ENCODE results near the gene ZNHIT2.
"Not testable (repeated sequence)": the region's sequence is repeated elsewhere in the genome, so short reads cannot be mapped to it uniquely, and the experiment has no call there.

The ZNHIT2 gene

DNA sequence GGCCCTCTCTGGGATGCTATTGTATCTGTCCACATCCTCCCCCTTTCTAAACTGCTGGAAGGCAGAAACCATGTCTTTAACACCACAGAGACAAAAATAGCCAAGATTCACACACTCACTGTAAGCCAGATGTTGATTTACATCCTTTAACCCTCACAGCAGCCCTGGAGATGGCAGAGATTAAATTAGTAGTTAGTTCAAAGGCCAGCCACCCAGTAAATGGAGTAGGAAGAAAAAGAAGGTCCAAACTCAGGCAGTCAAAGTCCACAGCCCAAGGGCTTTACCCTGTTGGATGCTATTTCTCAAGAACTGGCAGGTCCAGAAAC is 2.1 kb upstream of the ZNHIT2 start:
- DNase-seq (ENCODE audit: low read depth in 2 of 2), result no peak

- not testable (repeated sequence) for DNase-seq (ENCODE audit: low read depth in 2 of 2)
Observed at GRCh38 chr11:65118891-65119669, 1.6 kb upstream of the ZNHIT2 start.

DNA sequence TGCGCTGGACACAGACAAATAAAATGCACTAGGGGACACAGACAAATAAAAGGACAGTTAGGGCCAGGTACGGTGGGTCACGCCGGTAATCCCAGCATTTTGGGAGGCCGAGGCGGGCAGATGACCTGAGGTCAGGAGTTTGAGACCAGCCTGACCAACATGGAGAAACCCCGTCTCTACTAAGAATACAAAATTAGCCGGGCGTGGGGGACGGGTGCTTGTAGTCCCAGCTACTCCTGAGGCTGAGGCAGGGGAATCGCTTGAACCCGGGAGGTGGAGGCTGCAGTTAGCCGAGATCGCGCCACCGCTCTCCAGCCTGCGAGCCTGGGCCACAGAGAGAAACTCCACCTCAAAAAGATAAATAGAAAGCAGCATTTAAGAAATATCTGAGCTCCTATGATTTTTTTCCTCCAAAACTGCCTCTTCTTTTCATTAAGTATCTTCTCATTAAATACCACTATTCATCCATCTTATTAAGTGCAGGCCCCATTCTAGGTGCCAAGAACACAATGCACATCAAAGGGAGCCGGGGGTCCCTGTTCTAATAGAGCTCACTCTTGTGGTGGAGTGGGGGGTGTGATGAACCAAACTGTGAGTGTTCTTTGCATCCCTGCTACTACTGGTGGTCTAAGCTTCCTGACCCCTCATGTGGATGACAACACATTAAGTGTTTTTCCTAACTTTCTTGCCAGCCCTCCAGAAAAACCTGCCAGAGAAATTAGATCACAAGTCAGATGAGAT is 766 bp upstream of the ZNHIT2 start:
- no peak for DNase-seq (ENCODE audit: low read depth in 2 of 2)

DNA sequence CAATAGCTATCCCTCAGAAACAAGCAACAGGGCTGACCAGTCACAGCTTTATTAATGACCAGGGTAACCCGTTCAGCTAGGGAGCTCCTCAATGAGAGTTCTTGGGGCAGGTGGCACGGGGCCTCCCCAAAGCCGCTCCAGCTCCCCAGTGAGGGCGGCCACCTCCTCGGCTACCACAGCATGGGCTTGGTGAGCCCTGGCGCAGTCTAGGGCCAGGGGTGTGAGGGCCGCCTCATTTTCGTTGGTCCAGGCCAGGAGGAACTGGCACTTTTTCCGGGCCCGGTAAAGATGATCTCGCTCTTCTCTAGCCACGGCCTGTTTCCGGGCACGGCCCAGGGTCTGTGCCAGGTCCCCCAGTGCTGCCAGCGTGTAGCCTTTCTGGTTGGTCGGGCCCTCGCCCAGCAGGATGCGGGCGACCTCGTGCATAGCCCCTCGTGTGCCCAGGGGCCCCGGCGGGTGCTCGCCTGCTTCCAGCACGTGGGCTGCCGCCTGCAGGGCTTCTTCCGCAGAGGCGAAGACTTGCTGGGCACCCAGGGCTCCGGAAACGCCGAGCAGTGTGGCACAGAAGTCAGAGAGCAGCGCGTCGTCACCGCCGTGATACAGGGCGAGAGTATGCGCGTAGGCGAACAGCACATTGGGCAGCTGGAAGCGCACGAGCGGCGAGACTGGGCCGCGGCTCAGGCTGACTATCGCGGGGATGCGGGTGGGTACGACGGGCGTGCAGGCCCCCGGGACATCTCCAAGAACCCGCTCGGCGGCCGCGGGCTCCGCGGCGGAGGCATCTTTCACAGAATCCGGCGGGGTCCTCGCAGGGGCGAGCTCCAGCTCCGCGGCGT is 913 bp downstream of the ZNHIT2 start:
- DNase-seq (ENCODE audit: low read depth in 2 of 2), result peak in 1 of 2 donors; percentile 54

GRCh38 chr11:65115361-65116082 is 2.0 kb downstream of the ZNHIT2 start:
- DNase-seq (ENCODE audit: low read depth in 2 of 2), result no peak

DNA sequence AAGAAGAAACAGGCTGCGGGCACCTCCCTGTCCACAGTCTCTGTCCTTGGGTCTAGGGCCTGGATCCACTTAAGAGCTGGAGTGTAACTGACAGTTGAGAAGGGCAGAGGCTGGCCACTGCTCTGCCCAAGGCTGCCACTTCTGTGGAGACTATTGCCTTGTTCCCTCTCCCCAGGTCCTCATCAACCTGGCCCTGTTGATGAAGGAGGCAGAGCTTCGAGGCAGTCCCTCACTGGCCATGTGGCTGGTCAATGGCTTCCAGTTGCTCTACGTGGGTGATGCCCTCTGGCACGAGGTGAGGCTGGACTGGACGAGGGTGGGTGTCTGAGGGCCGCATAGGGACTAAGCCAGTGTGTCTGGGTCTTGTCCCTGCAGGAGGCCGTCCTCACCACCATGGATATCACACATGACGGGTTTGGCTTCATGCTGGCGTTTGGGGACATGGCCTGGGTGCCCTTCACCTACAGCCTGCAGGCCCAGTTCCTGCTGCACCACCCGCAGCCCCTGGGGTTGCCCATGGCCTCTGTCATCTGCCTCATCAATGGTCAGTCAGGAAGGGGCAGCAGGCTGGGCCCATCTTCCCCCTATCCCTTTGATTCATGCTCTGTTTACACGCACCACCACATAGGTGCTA is 2.8 kb downstream of the ZNHIT2 start:
- DNase-seq (ENCODE audit: low read depth in 2 of 2), result no peak

DNA sequence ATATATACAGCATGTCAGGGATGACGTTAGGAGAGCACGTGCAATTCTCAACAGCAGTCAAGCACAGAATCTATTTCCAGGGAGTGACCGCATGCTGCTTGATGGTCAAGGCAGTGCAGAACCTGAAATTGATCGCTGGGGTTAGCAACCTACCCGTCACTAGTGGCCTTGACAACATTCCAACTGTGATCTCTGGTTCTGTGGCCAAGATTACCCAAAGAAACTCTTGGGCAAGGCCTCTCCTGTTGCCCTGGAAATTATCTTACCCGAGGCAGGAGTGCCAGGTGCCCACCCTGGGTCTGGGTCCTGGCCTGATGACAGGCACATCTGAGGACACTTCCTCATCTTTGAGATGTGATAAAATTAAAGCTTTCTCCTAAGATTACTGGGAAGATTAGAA is 3.7 kb downstream of the ZNHIT2 start:
- DNase-seq (ENCODE audit: low read depth in 2 of 2), result no peak

DNA sequence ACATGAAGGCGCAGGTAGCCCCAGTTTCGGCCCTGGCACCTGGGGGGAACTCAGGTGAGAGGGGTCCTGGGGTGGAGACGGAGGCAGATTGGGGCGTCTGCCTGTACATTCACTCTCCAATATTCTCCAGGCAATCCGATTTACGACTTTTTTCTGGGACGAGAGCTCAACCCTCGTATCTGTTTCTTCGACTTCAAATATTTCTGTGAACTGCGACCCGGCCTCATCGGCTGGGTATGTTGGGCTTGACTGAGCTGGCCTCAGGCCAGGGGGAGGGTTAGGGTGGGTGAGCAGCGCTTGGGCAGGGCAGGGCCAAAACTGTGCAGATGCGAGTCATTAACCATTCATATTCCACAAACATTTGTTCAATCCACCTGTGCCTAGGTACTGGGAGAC is 4.1 kb downstream of the ZNHIT2 start:
- no peak for DNase-seq (ENCODE audit: low read depth in 2 of 2)

GRCh38 chr11:65112546-65113360 is 4.7 kb downstream of the ZNHIT2 start:
- peak; percentile 65 to 66 for DNase-seq (ENCODE audit: low read depth in 2 of 2)

DNA sequence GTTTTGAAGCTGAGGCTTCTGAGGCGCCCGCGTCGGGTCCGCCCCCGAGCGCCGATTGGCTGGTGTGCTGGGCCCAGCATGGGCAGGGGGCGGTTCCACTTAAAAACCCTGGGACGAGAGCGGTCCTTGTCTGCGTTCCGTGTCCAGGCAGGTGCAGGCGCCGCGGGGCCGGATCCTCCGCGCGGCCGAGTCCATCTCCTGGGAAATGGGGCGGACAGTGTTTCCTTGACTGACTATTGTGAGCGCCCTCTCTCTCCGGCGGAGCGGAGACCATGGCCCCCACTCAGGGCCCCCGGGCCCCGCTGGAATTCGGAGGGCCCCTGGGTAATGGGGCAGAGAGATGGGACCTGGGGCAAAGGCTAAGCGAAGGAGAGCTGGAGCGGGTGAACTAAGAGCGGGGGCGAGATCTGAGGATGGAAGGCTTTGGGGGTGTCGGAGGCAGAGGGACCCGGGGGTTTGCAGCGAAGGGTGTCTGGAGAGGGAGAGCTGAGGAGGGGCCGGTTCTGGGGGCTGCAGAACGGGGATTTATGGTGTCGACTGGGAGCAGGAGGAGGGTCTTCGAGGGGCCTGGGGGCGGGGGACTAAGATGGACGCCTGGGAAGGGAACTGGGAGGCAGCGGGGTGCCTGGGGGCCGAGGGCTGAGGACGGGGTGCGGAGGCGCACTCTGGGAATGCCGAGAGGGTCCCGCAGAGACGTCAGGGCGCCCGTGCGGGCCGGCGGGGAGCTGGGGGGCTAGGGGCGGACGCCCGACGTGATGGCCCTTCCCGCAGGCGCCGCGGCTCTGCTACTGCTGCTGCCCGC is 5.6 kb downstream of the ZNHIT2 start, which contains the start of gene TM7SF2:
Gene TM7SF2, plus strand, starts transcription at position 129 of the 802 bp plus-strand sequence. Its CDS starts 144 bp downstream, at position 273.
- peak; percentile 93 to 94 for DNase-seq (ENCODE audit: low read depth in 2 of 2)

GRCh38 chr11:65111159-65111743 is 6.2 kb downstream of the ZNHIT2 start:
- no peak for DNase-seq (ENCODE audit: low read depth in 2 of 2)

DNA sequence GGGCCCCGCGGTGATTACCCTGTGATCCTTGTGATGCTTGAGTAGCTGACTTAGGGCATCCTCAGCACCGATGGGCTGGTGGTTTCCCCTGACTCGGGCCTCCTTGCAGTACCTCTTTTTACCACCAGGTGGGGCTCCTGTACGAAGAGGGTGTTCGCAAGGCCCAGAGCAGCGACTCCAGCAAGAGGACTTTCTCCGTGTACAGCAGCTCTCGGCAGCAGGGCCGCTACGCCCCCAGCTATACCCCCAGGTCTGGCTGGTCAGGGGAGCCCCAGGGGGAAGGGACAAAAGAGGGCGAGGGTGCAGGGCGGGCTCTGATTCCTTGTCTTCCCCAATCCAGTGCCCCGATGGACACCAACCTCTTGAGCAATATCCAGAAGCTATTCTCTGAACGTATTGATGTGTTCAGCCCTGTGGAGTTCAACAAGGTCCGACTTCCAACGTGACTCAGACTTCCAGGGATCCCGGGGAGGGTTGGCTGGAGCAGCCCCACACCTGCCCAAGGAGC is 7.1 kb downstream of the ZNHIT2 start:
- peak; percentile 90 to 99 for DNase-seq (ENCODE audit: low read depth in 2 of 2)

DNA sequence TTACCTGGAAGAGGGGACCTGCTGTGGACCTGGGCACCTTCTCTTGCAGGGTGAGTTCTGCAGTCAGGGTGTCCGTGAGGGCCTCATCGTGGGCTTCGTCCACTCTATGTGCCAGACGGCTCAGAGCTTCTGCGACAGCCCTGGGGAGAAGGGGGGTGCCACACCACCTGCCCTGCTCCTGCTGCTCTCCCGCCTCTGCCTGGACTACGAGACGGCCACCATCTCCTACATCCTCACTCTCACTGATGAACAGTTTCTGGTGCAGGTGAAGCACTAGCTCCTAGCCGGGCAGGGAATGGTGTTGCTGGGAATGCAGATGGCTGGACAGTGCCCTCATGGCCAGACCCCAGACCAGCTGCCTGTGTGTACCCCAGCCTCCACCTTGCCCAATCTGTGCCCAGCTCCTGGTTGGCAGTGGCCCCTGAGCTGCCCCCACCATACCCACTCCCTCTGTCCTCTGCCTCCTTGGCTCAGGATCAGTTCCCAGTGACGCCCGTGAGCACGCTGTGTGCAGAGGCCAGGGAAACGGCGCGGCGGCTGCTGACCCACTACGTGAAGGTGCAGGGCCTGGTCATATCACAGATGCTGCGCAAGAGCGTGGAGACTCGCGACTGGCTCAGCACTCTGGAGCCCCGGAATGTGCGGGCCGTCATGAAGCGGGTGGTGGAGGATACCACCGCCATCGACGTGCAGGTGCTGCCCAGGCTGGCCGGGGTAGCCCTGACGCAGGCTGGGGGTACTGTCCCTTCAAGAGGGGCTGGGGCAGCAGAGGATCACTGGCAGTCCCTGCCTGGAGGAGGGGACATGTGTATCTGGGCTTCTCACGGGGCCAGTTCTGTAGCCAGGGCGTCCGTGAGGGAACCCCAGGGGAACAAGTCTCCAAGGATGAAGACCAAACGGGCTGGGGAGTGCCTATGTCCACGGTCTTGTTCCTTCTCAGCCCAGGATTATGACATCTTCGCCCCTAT is 8.0 kb downstream of the ZNHIT2 start:
- DNase-seq (ENCODE audit: low read depth in 2 of 2), result no peak

GRCh38 chr11:65108469-65109123 is 8.9 kb downstream of the ZNHIT2 start:
- no peak for DNase-seq (ENCODE audit: low read depth in 2 of 2)

- no peak for DNase-seq (ENCODE audit: low read depth in 2 of 2)
Observed at GRCh38 chr11:65107751-65108468, 9.6 kb downstream of the ZNHIT2 start.

- DNase-seq (ENCODE audit: low read depth in 2 of 2), result no peak
Observed at GRCh38 chr11:65107078-65107477, 10.4 kb downstream of the ZNHIT2 start.

Measured in stimulated activated CD4-positive, alpha-beta T cell treated with anti-CD3 and anti-CD28 coated beads, Interleukin-4, amount 100 ng/mL, for 48 hours (primary cell).